ENCODE measurements around the gene CFAP46.
"Not testable (repeated sequence)": the region's sequence is repeated elsewhere in the genome, so short reads cannot be mapped to it uniquely, and the experiment has no call there.

The CFAP46 gene

GRCh38 chr10:132802694-132803320, 139.6 kb downstream of the CFAP46 start:
- Histone ChIP-seq H3K27me3 (ENCODE audit: insufficient read depth, insufficient read length) (no peaks in the 10 kb centered on the region), H3K36me3 (ENCODE audit: insufficient read depth, insufficient read length, low read length) (no peaks in the 10 kb centered on the region), H3K9me3 (ENCODE audit: insufficient read depth, low read length) (peaks cover 5% of the 10 kb centered on the region; the same call in 1 of the 2 replicates), H3K4me1 (ENCODE audit: insufficient read depth, insufficient read length) (peaks cover 2% of the 10 kb centered on the region), H3K4me3 (ENCODE audit: insufficient read length, low read depth) (no peak overlapping the region), H3K9ac (ENCODE audit: insufficient read length, low read depth) (peak overlapping the region; percentile 21)
- TF ChIP-seq YY1 (IDR thresholded peaks at IDR 0.05; ENCODE audit: insufficient read depth, insufficient read length) (no peak), ZNF274 (IDR thresholded peaks at IDR 0.05; ENCODE audit: low read depth, low read length) (no peak), SUZ12 (IDR thresholded peaks at IDR 0.05; ENCODE audit: extremely low read depth, insufficient read depth, insufficient read length) (no peak)
- DNase-seq (ENCODE audit: low read depth, low spot score): no peak

DNA sequence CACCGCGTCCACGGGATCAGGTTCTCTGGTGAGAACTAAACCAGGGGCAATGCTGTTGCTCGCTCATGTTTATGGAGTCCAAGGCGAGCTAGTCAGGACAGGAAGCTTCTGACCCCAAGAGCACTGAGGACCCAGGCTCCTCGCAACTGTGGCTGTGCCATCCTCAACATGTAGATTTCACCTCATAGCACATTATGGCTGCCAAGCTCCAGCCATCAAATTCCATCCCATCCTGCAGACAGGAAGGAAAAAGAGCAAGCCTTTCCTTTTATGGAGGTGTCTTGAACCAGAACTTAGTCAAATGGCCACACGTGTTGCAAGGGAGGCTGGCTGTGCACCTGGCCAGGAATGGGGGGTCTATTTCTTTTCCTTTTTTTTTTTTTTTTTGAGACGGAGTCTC, 140.3 kb downstream of the CFAP46 start:
- no peak for DNase-seq (ENCODE audit: low read depth, low spot score)
- Histone ChIP-seq H3K4me3 (ENCODE audit: insufficient read length, low read depth) (no peak overlapping the region), H3K9me3 (ENCODE audit: insufficient read depth, low read length) (peaks cover 5% of the 10 kb centered on the region; the same call in 1 of the 2 replicates), H3K27me3 (ENCODE audit: insufficient read depth, insufficient read length) (no peaks in the 10 kb centered on the region), H3K4me1 (ENCODE audit: insufficient read depth, insufficient read length) (peaks cover 2% of the 10 kb centered on the region), H3K9ac (ENCODE audit: insufficient read length, low read depth) (no peak overlapping the region), H3K36me3 (ENCODE audit: insufficient read depth, insufficient read length, low read length) (no peaks in the 10 kb centered on the region)
- TF ChIP-seq SUZ12 (IDR thresholded peaks at IDR 0.05; ENCODE audit: extremely low read depth, insufficient read depth, insufficient read length) (no peak), ZNF274 (IDR thresholded peaks at IDR 0.05; ENCODE audit: low read depth, low read length) (no peak), YY1 (IDR thresholded peaks at IDR 0.05; ENCODE audit: insufficient read depth, insufficient read length) (no peak)

DNA sequence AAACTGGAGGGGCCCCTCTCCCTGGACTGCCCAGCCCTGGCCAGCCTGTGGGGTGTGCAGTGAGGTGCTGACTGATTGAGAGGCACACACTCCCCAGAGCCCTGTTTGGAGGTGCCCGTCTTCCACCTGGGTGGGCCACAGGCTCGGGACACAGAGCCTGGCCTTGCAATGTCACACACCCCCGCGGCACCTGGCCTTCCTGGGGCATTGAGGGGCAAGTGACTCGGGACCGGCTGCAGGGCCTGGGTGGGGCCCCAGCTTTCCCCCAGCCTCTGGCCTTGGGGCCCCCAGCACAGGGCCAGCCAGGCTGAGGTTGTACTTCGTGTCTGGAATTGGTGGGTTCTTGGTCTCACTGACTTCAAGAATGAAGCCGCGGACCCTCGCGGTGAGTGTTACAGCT, 142.5 kb downstream of the CFAP46 start:
- no peak overlapping the region for H3K4me3 ChIP-seq (ENCODE audit: insufficient read length, low read depth)
- no peak for DNase-seq (ENCODE audit: low read depth, low spot score)

DNA sequence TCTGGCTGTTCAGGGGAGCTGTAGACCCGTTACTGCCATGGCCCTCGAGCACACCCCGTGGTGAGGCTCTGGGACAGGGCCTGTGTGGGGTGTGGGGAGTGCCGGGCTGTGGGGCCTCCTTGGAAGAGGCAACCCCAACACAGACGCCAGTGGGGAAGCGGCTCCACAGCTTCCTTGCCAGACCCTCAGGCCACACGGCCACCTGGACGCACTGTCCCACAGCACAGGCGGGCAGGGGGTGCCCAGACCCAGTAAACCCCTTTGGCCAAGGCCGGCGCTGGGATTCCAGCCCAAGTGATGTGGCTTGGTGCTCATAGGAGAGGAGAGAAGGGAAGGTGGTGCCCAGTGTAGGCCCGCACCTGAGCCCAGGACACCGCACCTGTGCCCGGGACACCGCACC, 143.5 kb downstream of the CFAP46 start:
- Histone ChIP-seq H3K4me3 (ENCODE audit: insufficient read length, low read depth) (no peak overlapping the region), H3K9me3 (ENCODE audit: insufficient read depth, low read length) (peaks cover 5% of the 10 kb centered on the region; the same call in 1 of the 2 replicates), H3K27me3 (ENCODE audit: insufficient read depth, insufficient read length) (no peaks in the 10 kb centered on the region), H3K36me3 (ENCODE audit: insufficient read depth, insufficient read length, low read length) (no peaks in the 10 kb centered on the region), H3K4me1 (ENCODE audit: insufficient read depth, insufficient read length) (no peaks in the 10 kb centered on the region), H3K9ac (ENCODE audit: insufficient read length, low read depth) (no peak overlapping the region)
- no peak for TF ChIP-seq YY1 (IDR thresholded peaks at IDR 0.05; ENCODE audit: insufficient read depth, insufficient read length)
- no peak for TF ChIP-seq SUZ12 (IDR thresholded peaks at IDR 0.05; ENCODE audit: extremely low read depth, insufficient read depth, insufficient read length)
- TF ChIP-seq ZNF274 (IDR thresholded peaks at IDR 0.05; ENCODE audit: low read depth, low read length): no peak
- no peak for DNase-seq (ENCODE audit: low read depth, low spot score)

More for the DNA sequence above, 142.5 kb downstream of the CFAP46 start:
- TF ChIP-seq ZNF274 (IDR thresholded peaks at IDR 0.05; ENCODE audit: low read depth, low read length): no peak
- no peak for TF ChIP-seq SUZ12 (IDR thresholded peaks at IDR 0.05; ENCODE audit: extremely low read depth, insufficient read depth, insufficient read length)
- TF ChIP-seq YY1 (IDR thresholded peaks at IDR 0.05; ENCODE audit: insufficient read depth, insufficient read length): no peak
- H3K9me3 ChIP-seq (ENCODE audit: insufficient read depth, low read length): peaks cover 5% of the 10 kb centered on the region; the same call in 1 of the 2 replicates
- no peak overlapping the region for H3K9ac ChIP-seq (ENCODE audit: insufficient read length, low read depth)
- H3K36me3 ChIP-seq (ENCODE audit: insufficient read depth, insufficient read length, low read length): no peaks in the 10 kb centered on the region
- H3K27me3 ChIP-seq (ENCODE audit: insufficient read depth, insufficient read length): no peaks in the 10 kb centered on the region
- H3K4me1 ChIP-seq (ENCODE audit: insufficient read depth, insufficient read length): no peaks in the 10 kb centered on the region

DNA sequence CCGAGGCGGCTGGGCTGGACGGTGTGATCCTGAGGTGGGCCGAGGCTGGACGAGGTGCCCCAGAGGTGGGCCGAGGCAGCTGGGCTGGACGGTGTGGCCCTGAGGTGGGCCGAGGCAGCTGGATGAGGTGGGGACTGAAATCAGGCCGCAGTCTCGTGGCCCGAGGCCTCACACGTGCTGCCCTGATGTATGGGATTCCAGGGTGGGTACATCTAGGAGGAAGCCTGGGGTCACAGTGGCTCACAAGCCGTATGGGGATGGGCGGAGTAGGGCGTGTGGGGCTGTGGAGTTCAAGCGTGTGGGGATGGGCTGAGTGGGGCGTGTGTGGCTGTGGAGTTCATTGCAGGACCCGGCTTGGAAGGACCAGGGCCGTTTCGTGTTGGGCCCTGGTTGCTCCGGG, 144.0 kb downstream of the CFAP46 start:
- H3K36me3 ChIP-seq (ENCODE audit: insufficient read depth, insufficient read length, low read length): no peaks in the 10 kb centered on the region
- H3K9ac ChIP-seq (ENCODE audit: insufficient read length, low read depth): no peak overlapping the region
- no peaks in the 10 kb centered on the region for H3K4me1 ChIP-seq (ENCODE audit: insufficient read depth, insufficient read length)
- H3K27me3 ChIP-seq (ENCODE audit: insufficient read depth, insufficient read length): no peaks in the 10 kb centered on the region
- peaks cover 5% of the 10 kb centered on the region; the same call in 1 of the 2 replicates for H3K9me3 ChIP-seq (ENCODE audit: insufficient read depth, low read length)
- no peak for TF ChIP-seq YY1 (IDR thresholded peaks at IDR 0.05; ENCODE audit: insufficient read depth, insufficient read length)
- no peak for TF ChIP-seq SUZ12 (IDR thresholded peaks at IDR 0.05; ENCODE audit: extremely low read depth, insufficient read depth, insufficient read length)
- TF ChIP-seq ZNF274 (IDR thresholded peaks at IDR 0.05; ENCODE audit: low read depth, low read length): no peak
- DNase-seq (ENCODE audit: low read depth, low spot score): no peak
- H3K4me3 ChIP-seq (ENCODE audit: insufficient read length, low read depth): no peak overlapping the region

DNA sequence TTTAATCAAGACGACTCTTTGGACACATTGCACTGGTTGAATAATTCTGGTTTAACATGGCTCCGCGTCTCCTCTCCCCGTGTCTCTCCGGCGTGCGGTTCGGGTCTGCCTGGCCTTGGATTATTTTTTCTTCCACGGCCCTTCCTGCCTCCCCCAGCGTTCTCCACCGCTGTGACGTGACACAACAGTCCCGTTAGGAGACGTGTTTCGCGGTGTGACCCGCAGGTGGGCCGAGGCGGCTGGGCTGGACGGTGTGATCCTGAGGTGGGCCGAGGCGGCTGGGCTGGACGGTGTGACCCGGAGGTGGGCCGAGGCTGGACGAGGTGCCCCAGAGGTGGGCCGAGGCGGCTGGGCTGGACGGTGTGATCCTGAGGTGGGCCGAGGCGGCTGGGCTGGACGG, 144.4 kb downstream of the CFAP46 start:
- not testable (repeated sequence) for H3K9ac ChIP-seq (ENCODE audit: insufficient read length, low read depth); H3K9me3 ChIP-seq (ENCODE audit: insufficient read depth, low read length); H3K27me3 ChIP-seq (ENCODE audit: insufficient read depth, insufficient read length); DNase-seq (ENCODE audit: low read depth, low spot score); H3K4me1 ChIP-seq (ENCODE audit: insufficient read depth, insufficient read length); H3K36me3 ChIP-seq (ENCODE audit: insufficient read depth, insufficient read length, low read length); H3K4me3 ChIP-seq (ENCODE audit: insufficient read length, low read depth)

- TF ChIP-seq YY1 (IDR thresholded peaks at IDR 0.05; ENCODE audit: insufficient read depth, insufficient read length): no peak
- no peak for TF ChIP-seq SUZ12 (IDR thresholded peaks at IDR 0.05; ENCODE audit: extremely low read depth, insufficient read depth, insufficient read length)
- TF ChIP-seq ZNF274 (IDR thresholded peaks at IDR 0.05; ENCODE audit: low read depth, low read length): no peak
- H3K4me1 ChIP-seq (ENCODE audit: insufficient read depth, insufficient read length): no peaks in the 10 kb centered on the region
- H3K9me3 ChIP-seq (ENCODE audit: insufficient read depth, low read length): peaks cover 4% of the 10 kb centered on the region; the same call in 1 of the 2 replicates
- no peak overlapping the region for H3K4me3 ChIP-seq (ENCODE audit: insufficient read length, low read depth)
- no peak for DNase-seq (ENCODE audit: low read depth, low spot score)
- no peak overlapping the region for H3K9ac ChIP-seq (ENCODE audit: insufficient read length, low read depth)
- no peaks in the 10 kb centered on the region for H3K27me3 ChIP-seq (ENCODE audit: insufficient read depth, insufficient read length)
- no peaks in the 10 kb centered on the region for H3K36me3 ChIP-seq (ENCODE audit: insufficient read depth, insufficient read length, low read length)
Observed at GRCh38 chr10:132796846-132797245, 145.5 kb downstream of the CFAP46 start.
